HG03060 (cell line): ENCODE data around the gene ATG13.
"Not testable (repeated sequence)": the region's sequence is repeated elsewhere in the genome, so short reads cannot be mapped to it uniquely, and the experiment has no call there.

Experiments
- ATAC-seq: cut with Tn5 transposase; IDR thresholded peaks from one replicate; pipeline ENCODE4 v1.9.1; 2021; ENCODE audit warnings: low read depth, moderate number of reproducible peaks; ENCODE audit not compliant: unreplicated experiment

ATG13 gene

DNA sequence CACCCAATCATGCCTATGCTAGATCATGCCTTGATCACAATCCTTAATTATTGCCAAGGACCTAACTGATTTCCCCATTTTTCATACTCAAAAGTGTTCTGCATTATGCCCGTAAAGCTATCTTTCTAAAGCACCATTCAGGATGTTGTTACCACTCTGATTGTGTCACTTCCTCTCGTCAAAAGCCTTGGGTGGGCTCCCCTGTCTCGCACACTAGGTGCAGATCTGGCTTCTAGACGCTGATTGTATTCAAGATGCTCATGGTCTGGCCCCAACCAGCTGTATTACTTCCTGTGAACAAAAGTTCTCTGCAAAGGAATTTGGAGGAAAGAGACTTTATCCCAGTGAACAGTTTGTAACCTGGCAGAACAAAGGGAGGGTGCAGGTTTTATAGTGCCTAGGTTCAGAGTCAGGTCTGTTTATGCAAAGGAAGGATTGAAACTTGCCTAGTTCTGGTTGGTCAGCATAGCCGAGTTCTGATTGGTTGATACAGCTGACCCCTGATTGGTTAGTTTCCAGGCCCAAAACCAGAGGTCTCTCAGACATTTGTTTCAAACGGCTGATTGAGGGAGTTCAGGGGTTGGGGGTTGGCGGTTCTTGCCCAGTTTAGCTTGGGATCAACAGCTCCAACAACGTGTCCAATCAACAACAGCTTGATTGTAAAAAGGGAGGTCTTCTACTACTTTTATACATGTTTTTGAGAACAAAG, 25.4 kb downstream of the ATG13 start:
- no peak for ATAC-seq

DNA sequence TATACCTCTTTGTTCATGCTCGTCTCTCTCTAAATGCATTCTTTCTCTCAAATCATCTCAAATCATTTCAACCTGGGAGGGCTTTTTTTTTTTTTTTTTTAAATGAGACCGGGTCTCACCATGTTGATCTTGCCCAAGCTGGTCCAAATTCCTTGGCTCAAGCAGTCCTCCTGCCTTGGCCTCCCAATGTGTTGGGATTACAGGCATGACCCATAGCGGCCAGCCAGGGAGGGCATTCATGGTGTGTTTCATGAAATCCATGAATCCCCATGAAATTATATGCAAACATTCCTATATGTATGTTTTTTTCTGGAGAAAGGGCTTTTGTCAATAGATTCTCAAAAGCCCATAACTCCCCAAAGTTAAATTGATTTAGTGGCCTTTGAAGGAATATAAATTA, 26.2 kb downstream of the ATG13 start:
- ATAC-seq: no peak

DNA sequence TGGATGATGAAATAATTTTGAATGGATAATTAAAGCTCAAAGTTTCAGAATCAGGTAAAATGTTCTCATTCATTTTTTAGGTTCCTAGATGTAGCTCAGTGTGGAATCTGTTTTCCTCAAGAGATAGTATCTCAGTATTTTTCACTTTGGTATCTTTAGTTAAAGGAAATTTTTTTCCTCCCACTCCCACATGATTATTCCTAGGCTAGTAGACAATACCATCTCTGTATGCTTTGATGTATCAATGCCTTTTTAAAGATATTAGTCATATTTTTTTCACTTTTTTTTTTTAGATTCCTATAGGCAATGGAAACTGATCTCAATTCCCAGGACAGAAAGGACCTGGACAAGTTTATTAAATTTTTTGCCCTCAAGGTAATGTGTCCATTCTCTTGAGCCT, 26.6 kb downstream of the ATG13 start:
- ATAC-seq: no peak

DNA sequence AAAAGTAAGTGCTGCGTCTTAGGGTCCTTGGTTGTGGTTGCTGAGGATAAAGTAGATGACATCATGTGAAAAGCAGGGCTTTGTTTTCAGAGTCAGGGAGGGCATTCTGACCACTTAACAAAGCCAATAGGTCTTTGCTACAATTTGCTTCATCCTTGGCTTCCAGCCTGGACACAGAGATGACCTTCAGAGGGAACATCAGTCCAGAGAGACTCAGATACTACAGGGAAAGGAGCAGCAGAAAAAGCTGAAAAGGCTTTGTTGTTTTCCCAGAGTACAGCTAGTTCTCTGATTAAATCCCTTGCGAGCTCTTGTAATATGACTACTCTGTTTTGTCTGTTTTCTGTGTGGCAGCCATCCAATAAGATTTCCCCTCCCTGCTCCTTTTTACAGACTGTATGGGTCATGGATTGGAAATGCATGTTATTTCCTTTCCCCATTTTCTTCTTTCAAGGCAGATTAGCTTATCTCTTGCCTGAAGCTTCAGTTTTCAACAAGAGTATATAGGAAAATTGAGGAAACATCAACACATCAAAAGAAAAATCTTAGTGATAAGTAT, 31.9 kb downstream of the ATG13 start:
- ATAC-seq: no peak

DNA sequence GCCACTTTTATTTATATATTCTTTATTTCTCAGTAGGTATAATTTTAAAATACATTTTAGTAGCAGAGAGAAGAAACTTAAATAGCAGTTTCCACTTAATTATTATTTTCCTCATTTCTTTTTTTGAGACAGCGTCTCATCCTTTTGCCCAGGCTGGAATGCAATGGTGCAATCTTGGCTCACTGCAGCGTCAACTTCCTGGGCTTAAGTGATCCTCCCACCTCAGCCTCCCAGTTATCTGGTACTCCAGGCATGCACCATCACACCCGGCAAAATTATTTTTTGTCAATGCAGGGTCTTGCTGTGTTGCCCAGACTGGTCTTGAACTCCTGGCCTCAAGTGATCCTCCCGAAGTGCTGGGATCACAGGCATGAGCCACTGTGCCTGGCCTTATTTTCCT, 38.3 kb downstream of the ATG13 start:
- no peak for ATAC-seq

DNA sequence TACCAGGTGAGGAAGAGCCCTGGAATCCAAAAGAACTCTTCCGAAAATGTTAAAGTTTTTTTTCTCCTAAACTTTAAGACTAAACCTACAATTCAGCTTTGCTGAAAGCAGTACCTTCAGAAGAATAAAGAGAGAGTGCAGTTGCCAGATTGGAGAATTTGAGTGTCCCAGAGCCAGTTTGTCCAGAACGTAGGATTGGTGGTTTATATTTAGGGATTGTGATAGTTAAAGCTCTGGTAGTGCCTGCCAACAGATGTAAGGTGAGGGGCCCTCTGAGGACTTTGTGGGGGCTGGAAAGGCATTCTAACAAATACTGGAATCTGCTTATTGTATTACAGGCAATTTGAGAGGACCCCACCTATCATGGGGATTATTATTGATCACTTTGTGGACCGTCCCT, 39.8 kb downstream of the ATG13 start:
- ATAC-seq: no peak

DNA sequence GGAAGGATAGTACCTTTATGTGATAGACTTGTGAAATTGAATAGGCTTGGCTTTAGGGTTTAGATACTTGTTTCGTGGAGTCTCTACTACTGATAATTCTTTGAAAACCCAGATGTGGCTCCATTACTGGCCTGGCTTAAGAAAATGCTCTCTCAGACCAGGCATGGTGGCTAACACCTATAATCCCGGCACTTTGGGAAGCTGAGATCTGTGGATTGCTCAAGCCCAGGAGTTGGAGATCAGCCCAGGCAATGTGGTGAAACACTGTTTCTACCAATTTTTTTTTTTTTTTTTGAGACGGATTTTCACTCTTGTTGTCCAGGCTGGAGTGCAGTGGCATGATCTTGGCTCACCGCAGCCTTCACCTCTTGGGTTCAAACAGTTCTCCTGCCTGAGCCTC, 40.9 kb downstream of the ATG13 start:
- ATAC-seq: no peak

DNA sequence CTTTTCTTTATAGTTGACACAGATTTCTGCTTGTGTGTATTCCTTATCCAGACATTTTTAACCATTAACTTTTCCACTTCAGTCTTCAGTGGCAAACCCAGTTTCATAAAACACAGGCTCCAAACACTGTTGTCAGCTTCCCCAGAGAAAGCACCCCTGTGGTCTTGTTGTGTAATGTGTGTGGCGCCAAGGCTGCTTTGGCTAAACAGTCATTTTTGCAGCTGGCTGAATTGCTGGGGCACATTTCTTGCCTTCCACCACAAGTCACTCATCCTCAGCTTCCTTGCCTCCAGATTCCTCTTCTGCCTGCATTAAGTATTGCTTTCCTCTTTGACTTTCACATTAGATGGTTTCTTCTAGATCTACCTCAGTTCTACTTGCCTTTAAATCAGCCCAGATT, 42.6 kb downstream of the ATG13 start:
- no peak for ATAC-seq

DNA sequence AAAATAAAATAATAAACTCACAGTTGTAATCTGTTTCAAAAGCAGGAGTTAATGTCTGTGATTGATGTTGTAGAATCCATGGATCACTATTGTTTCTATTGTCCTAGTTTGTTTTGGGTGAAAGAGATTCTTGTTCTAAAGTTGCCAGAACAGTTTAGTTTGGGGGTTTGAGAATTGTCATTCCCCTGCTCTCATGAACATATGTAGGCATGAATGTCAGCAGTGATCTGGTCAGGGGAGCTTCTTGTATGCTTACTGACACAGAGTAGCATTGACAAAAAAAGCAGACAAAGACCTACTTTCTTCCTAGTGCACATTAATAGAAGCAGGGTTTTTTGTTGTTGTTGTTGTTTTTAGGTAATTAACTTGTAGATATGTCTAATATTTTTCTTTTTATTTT, 44.5 kb downstream of the ATG13 start:
- ATAC-seq: no peak

DNA sequence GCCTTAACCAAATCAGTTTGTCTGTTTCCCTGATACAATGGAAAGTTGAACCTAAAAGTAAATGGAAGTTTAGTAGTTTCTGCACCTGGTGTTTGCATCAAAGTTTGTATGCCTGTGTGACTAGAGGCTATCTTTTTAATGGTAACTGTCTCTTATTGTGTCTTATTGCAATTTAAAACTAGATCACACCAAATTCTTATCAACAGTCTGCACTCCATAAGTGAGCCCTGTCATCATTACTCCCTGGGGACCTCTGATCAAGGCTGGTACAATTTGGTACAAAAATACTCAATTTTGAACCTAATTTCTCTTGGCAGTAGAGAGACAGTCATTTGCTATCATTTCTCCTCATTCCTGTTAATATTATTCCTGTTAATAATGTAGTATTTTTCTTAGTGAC, 45.0 kb downstream of the ATG13 start:
- ATAC-seq: no peak

DNA sequence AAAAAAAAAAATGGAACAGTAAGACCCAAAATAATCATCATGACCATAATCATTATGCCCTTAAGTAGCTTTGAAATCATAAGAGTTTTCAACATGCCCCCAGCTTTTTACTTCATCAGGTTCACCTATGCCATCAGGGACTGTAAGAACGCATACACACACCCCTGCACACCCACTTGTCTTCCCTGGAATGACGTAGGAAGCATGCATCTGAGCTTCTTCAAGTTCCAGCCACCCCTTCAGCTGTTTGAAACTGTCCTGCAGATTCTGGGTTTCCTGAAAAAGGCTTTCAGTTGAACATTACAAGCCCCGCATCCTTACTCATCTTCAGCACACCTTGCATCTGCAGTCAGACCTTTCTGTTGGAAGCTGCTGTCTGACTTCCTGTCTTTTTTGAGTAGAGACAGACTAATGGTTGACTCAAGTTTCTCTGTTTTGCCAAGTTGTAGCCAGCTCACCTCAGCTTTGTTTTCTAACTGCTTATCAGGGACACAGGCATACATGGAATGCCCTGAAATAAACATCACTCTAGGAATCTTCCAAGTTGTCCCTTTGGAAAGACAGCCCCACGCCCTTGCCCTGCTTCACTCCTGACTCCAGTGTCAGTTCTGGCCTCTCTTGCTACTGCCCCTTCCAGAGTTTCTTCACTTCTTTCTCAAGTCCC, 46.1 kb downstream of the ATG13 start:
- no peak for ATAC-seq

DNA sequence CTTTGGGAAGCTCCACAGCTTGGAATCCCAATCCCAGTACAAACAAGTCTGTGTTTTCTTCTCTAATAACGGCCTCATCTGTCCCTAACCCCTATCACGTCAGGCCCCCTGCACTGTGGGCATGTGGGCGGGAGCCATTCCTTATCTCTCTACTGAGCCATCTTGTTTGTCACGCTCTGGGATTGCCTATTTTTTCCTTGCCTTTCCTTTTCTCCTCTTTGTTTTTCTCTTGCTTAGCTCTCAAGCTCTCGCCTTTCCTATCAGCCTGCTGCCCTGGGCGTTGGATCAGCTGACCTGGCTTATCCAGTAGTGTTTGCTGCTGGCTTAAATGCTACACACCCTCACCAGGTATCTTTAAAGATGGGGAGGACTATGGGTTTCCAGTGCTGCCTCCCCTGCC, 47.3 kb downstream of the ATG13 start:
- no peak for ATAC-seq

DNA sequence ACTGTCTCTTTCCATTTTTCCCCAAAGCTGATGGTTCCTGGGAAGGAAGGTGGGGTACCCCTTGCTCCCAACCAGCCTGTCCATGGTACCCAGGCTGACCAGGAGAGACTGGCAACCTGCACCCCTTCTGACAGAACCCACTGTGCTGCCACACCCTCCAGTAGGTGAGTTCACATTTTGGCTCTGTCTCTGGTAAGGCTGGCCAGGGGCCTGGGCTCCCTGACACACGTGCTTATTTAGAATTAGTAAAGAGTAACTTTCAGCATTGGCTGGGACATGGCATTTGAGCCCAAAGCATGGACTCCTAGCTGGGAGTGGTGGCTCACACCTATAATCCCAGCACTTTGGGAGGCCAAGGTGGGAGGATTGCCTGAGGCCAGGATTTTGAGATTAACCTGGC, 48.0 kb downstream of the ATG13 start:
- ATAC-seq: no peak

DNA sequence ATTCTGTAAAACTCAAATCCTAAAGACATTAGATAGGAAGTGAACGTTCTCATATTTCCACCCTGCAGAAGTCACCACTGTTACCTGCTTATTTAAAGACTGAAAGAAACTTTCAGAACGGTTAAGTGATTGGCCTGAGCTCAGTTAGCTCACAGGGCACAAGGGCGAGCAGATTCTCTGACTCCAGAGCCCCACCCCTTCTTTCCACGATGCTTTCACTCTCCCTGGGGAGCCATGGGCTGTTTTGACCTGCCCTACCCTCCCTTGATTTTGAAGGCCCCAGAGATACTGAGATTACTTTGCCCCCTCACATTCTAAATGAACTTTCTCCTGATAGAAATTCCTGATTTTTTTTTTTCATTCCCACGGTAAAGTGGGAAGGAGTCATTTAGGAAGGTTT, 49.2 kb downstream of the ATG13 start:
- ATAC-seq: no peak

DNA sequence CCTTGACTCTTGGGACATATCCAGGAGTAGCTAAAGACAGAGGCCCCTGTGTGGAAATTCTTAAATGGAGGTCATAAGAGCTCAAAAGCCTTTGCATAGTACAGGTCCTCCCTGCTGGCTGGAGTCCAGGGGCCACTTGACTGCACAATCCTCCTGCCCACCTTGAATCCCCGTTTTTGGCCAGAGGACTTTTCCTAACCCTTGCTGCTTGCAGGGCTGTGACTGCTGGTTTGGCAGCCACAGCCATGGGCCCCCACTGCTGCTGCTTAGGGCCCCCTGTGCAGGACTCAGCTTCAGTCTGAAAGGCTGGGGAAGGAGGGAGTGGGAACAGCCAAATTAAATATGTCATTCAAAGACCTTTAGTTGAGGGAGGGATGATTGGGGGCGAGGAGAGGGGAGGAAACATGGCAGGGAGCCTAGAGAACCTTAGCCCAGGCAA, 49.7 kb downstream of the ATG13 start:
- no peak for ATAC-seq

DNA sequence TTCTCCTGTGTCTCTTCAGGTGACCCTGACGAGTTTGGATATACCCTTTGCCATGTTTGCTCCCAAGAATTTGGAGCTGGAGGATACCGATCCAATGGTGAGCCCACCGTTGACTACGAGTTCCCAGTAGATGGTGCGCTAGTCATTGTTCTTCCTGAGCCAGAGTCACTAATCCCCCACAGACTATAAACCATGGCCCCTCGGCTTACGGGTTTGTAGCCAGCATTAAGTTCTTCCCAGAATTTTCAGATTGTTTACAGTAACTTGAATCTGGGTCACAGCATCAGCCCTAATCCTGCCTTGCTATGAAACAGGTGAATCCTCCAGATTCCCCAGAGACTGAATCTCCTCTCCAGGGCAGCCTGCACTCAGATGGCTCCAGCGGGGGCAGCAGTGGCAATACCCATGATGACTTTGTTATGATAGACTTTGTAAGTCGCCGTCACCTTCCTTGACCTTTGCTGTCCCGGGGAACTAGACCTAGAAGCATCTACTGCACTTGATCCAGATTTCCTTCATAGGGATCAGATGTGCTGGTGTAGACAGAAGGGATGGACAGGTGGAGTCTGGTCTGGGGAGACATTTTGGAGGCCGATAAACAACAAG, 51.2 kb downstream of the ATG13 start:
- ATAC-seq: no peak

DNA sequence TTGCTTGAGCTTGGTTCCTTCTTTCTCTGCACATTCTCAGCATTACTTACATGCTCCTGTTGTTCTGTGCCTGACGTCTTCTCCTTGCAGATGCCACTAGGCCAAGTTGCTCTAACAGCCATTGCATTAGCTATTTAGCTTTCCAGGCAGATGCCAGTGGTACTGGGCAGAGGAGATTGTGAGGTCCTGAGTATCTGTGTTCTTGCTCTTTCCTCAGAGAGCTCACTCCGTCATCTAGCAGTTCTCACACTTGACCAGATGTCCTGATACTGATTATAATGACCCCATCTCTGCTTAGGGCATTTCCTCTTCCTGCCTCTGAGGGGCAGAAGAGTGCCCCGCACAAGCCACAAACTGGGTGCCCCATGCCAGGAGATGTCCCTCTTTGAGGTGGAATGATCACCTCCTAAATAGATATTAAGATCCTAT, 52.4 kb downstream of the ATG13 start:
- no peak for ATAC-seq

DNA sequence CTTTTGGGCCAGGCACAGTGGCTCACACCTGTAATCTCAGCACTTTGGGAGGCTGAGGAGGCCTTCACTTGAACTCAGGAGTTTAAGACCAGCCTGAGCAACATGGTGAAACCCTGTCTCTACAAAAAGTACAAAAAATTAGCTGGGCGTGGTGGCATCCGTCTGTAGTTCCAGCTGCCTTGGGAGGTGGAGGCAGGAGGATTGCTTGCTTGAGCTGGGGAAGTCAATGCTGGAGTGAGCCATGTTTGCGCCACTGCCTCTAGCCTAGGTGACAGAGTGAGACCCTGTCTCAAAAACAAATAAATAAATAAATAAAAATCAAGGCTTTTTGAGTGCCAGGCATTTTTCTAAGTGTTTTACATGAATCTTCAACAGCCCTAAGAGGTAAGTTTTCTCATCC, 53.2 kb downstream of the ATG13 start:
- not testable (repeated sequence) for ATAC-seq

DNA sequence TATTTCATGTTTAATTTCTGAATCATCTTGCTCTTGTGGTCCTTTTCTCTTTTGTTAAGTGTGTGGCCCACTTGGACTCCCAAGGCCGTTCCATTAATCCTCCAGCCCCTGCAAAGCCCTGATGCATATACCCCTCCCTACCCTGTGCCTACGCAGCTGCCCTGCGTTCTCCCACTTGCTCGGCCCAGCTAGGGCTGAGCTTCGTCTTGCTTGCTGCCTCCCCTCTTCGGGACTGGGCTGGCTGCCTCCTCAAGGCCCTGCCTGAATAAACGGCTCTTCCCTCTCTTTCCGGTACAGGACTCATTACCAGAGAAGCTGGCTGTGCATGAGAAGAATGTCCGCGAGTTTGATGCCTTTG, 54.6 kb downstream of the ATG13 start:
- no peak for ATAC-seq

DNA sequence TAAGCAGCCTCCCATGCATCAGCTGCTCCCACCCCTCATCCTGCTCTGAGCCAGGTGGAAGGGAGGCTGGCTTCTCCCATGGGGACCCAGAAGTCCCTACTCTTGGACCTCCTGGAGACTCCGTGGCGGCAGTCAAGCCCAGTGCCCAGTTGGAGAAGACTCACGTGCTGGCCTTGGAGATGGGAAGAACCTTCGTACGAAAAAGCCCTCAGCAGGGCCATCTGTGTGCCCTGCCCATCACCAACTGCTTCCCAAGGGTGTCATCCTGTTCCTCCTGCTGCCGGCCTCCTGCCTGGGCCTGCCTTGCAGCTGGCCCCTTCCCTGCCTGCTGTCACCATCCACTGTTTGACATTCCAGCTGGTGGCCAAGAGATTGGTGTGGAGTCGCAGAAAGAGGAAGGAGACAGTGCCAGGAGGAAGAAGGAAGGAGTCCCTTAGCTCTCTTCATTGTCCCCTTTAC, 55.1 kb downstream of the ATG13 start:
- ATAC-seq: no peak

DNA sequence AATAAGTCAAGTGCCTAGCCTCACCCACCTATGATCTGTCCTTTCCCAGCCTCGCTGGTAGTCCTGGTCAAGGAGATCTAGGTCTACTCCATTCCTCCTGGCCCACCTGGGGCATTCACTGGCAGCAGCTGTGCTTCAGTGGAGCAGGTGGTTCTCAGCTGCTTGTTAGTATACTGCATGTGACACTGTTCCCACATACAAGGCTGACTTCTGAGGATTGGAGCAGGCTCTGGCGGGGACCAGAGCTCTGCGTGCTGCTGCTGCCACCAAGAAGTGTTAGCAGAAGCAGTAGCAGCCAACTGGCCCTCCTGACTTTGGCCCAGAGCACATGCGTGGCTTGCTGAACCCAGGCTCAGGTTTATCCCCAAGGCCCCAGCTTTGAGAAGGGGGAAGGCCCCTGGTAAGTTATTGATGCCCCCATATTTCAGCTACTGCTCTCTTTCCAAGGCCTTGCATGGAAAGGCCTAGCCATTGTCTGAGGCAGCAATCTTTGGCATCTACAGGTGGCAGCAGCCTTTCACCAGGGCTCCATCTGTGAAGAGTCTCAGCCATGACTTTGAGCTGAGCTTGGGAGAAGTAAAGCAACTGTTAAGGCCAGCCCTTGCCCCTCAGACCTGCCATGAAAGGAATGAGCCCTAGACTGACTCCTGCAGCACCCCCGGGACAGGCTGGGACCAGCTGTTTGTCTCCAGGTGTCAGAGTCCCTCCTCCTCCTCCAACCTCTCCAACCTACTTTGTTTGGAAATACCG, 56.5 kb downstream of the ATG13 start:
- ATAC-seq: no peak
